Gastroesophageal sphincter (tissue), 3 donors: Measurements from ENCODE around the gene FHL3.

Experiments
- CTCF ChIP-seq, 4 experiments: fragments of 200-600 bp in 2 of 4; fragments of 450-650 bp in 2 of 4; sonication (generic) in 1 of 4; IDR thresholded peaks; one replicate each; pipeline ENCODE4 v1.5.1; 2017 to 2019; ENCODE audit warnings: antibody characterized with exemption in 4 of 4, mild to moderate bottlenecking in 2 of 4, moderate library complexity in 2 of 4
- POLR2A ChIP-seq, 2 donors: fragments of 450-650 bp; IDR thresholded peaks; one replicate each; pipeline ENCODE4 v1.6.1; 2017; ENCODE audit warnings: antibody characterized with exemption in 2 of 2, mild to moderate bottlenecking in 2 of 2, moderate library complexity in 1 of 2

GRCh38 chr1:38005195-38006007 lies at the start of gene FHL3:
- TF ChIP-seq POLR2A (IDR thresholded peaks at IDR 0.05) (peak; percentile 45 to 65), CTCF (IDR thresholded peaks at IDR 0.05) (peak in 2 of 4 experiments; percentile 2 to 12)
